ENCODE results near the gene DMKN.

The DMKN gene

DNA sequence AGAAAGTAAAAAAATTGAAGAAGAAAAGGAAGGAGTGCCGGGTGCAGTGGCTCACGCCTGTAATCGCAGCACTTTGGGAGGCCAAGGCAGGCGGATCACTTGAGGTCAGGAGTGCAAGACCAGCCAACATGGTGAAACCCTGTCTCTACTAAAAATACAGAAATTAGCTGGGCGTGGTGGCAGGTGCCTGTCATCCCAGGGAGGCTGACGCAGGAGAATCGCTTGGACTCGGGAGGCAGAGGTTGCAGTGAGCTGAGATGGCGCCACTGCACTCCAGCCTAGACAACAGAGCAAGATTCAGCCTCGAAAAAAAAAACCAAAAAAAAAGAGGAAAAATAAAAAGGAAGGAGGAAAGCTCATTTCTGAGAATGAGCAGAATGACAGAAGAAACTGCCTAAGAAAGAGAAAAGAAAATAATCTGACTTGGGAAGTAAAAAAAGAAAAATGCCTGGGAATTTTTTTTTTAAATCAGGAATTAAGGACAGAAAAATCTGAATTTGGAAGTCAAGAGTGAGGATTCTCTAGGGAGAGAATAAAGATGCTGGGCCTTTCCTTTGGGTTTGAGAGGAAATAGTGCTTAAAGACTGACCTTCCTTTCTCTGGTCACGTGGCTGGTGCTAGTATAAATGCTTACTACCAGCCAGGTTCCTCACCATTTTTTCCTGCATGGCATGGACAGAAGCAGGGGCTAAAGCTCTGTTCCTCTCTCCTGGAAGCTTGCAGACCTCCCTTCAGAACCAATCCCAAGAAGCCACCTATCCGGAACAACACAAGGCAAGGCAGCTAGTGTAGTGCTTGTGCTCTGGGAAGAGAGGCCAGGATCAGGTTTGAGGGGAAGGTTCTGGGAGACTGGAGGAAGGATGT, 65.6 kb downstream of the DMKN start, which contains the start of gene FFAR2:
TSS of gene FFAR2 (plus strand) at position 652 of the 864 bp plus-strand sequence. CDS start 1,458 bp downstream, outside the sequence.
- TF ChIP-seq, protein P1, sequence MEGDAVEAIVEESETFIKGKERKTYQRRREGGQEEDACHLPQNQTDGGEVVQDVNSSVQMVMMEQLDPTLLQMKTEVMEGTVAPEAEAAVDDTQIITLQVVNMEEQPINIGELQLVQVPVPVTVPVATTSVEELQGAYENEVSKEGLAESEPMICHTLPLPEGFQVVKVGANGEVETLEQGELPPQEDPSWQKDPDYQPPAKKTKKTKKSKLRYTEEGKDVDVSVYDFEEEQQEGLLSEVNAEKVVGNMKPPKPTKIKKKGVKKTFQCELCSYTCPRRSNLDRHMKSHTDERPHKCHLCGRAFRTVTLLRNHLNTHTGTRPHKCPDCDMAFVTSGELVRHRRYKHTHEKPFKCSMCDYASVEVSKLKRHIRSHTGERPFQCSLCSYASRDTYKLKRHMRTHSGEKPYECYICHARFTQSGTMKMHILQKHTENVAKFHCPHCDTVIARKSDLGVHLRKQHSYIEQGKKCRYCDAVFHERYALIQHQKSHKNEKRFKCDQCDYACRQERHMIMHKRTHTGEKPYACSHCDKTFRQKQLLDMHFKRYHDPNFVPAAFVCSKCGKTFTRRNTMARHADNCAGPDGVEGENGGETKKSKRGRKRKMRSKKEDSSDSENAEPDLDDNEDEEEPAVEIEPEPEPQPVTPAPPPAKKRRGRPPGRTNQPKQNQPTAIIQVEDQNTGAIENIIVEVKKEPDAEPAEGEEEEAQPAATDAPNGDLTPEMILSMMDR (IDR thresholded peaks at IDR 0.05; ENCODE audit: extremely low read depth, missing control alignments), result no peak
- no peak for DNase-seq (ENCODE audit: low spot score)

Data from GM20000 (cell line).